NCI-H526 (cell line): ENCODE results near the gene RXRB.

Experiments
- DNase-seq, 2 experiments: peaks; one replicate each; lab custom pipeline; 2025; lab: John Stamatoyannopoulos, UW

Gene RXRB

DNA sequence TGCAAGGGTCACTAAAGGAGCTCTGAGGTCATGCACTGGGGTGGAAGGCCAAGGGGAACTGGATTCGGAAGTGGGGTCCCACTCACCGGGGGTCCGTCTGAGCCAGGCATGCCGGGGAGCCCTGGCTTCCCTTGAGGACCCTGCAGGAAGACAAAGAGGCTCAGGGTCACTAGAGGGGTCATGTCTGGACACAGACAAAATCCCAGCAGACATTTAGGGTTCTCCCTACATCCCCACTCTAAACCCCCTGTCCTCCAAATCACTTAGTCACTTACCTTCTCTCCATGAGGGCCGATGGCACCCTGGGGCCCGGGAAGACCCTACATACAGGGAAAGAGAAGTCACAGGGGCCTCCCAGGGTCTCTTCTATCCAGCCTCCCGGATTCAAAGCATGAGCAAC, 23.6 kb downstream of the RXRB start:
- no peak for DNase-seq

DNA sequence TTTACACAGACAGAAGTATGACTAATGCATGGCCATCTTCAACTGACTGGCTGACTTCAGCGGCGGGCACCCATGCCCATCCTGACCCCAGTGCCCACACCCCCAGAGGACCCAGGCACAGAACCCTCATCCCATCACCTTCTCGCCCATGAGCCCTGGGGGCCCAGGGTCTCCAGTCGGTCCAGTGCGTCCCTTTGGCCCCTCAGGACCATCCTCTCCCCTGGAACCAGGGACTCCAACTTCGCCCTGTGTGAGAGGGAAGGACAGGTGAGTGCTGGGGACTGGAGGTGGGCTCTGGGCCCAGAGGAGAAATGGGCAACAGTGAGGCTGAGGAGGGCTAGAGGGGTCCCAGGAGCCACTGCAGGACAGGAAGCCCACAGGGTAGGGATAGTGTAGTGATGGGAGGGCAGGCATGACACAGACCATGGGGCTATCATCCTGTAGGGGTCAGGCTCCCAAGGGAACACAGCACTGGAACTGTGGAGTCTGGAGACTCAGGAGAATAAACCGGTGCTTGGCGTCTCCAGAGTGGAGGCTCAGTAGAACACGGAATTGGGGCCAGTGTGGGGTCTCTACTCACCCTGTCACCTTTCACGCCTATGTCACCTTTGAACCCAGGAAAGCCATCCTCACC, 24.9 kb downstream of the RXRB start:
- DNase-seq, result peak in 1 of 2 experiments; percentile 27

DNA sequence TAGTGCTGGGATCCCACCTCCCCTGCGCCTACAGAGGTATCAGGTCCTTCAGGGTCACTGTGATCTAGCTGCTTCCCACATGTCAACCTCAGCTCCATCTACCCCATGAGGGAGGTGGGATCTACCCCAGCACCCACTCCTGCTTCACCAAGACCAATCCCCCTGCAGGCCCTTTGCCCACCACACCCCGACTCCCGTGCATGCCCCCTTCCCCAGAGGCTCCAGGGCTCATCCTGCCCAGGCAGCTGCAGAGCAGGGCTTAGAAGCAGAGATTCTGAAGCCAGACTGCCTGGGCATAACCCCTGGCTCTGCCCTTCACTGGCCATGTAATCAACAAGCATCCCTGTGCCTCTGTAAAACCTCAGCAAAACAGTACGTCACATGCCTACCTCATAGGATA, 25.7 kb downstream of the RXRB start:
- DNase-seq, result no peak

DNA sequence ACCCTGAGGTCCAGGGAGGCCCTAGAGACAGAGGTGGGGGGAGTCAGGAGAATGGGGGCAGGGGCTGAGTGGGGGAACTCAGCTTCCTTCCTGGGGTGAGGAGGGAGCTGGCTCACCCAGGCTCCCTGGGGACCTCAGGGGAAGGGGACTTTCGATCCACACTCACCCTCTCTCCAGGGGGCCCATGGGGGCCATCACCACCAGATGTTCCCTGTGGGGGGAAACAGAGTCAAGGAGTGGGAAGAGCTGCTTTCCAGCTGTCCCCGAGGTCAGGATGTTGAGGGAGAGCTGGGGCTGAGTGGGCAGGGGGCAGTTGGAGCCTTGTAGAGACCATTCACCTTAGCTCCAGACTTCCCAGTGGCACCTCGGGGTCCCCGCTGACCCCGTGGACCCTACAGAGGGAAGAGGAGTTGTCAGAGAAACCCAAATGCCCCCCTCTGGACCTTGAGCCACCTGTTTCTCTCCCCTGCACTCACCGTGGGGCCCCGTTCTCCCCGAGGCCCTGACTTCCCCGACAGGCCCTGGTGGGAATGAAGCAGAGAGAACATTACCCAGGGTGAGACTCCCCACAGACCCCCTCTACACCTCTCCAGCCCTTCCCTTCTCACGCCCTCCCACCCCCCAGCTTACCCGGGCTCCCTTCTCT, 26.8 kb downstream of the RXRB start:
- no peak for DNase-seq

DNA sequence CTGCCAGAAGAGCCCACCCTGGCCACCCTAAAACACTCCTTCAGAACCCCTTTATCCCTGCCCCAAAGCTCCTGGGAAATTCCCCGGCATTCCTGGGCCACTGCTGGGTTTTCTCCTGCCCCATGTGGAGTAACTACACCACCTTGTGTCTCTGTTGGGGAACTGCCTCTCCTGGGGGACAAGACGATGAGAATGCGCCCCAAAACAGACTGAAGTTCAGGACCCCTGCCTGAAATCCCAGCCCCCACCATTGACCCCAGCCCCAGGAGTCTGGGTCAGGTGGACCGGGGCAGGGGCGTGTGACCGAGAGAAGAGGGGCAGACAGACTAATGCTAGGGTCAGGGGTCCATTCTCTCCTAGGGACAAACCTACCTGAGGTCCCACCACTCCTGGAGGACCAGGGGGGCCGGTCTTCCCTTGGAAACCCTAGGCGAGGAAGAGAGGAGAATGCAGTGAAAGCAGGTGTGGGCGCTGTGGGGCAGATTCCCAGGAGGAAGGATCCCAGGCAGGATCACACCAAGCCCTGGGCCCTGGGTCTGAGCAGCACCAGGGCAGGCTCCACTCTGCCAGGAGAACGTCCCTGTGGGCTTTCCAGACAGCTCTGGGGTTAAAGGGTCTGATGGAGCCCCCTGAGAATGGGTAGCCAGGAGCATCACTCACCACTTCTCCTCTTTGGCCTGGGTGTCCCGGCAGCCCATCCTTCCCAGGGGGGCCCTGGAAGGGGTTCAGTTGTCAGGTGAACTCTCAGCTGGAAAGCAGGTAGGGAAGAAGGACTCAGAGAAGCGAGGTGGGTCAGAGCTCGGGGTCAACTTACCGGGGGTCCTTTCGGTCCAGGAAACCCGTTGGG, 27.6 kb downstream of the RXRB start:
- DNase-seq, result peak in 1 of 2 experiments; percentile 50

DNA sequence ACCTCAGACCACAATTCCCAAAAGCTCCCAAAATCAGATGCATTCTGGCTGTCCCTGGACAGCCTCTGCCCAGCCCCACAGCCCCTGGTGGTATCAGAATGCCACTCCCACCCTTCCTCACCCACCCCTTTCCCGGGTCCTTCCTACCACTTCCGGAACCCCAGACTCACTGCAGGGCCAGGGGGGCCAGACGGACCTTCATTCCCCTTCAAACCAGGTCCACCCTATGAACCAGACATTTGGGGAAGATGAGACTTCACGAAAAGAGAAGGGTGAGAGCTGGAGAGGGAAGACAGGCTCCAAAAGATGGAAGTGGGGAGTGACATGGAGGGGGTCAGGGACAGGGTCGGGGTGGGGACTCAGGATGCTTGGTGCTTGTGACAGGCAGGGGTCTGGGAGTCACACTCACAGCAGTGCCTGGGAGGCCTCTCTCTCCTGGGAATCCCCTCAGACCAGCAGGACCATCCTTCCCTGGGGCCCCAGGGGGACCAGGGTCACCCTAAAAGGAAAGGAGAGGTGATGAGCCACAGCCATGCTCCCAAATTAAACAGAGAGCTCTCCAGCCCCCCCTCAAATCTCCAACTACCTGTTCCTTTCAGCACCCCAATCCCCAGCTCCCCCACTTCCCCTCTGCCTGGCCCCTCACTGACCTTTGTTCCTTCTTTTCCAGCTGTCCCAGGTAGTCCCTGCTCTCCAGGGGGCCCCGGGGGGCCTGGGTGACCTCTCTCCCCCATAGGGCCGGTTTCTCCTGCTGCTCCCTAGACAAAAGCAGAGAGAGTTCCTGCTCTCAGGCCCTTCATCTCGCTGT, 28.4 kb downstream of the RXRB start:
- no peak for DNase-seq

DNA sequence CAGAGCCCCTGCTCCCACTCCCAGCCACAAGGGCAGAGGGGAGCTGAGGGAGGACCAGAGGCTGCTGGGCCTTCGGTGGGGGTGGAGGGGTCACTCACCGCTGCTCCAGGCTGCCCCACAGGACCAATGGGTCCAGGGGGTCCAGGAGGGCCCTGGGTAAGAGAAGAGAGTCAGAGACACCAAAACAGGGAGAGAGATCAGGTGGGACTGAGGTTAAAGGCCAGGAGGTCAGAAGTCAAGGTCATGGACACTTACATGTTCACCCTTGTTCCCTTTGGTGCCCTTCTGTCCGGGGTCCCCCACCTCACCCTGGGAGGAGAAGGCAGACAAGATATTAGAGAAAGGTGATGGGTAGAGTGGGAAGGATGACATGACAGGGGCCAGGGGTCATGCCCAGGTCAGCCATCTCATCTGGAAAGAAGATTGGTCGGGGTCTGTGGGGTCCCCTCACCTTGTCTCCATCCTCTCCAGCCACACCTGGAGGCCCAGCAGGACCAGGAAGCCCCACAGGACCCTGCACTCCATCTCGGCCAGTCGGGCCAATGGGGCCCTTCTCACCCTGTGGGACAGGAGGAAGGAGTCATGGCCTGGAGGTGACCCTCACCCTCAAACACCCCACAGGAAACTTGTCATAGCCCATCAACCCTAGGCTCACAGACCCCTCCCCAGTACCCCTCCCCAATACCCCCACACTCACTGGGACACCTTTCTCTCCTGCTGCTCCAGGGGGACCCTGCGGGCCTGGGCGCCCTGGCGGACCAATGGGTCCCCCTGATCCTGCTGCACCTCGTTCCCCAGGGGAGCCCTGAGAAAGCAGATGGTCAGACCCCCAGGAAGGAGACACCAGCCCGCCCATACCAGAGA, 29.2 kb downstream of the RXRB start:
- DNase-seq, result no peak

DNA sequence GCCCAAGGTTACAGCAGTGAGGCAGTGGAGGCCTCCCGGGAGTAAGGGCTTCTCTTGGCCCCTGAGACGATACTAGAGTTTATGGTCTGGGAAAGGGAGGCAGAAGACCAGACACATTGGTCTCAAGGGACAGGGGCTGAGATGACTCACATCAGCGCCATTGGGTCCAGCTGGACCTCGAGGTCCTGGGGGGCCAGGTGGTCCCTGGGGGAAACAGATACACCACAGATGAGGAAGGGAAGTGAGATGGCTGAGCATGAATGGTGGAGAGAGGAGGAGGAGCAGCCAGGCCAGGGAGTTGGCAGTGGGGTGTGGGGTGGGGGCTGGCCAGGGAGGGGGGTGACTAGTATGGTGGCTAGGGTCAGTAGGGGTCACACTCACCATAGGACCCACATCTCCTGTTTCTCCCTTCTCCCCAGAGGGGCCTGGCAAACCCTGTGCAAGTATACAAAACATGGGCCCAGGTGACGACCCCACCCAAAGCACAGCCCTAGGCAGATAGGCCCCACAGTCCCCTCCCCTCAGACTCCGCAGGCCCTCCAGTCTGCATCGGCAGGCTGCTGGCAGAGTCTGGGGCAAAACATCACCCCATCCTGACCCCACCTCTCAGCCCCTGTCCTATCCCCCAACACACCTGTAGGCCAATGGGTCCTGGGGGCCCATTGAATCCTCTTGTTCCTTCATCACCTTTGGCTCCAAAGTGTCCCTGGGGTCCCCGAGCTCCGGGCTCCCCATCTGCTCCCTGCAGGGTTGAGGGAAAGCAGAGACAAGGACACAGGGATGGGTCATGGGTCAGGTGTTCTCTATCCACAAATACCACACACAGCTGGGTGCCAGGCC, 30.1 kb downstream of the RXRB start:
- no peak for DNase-seq

DNA sequence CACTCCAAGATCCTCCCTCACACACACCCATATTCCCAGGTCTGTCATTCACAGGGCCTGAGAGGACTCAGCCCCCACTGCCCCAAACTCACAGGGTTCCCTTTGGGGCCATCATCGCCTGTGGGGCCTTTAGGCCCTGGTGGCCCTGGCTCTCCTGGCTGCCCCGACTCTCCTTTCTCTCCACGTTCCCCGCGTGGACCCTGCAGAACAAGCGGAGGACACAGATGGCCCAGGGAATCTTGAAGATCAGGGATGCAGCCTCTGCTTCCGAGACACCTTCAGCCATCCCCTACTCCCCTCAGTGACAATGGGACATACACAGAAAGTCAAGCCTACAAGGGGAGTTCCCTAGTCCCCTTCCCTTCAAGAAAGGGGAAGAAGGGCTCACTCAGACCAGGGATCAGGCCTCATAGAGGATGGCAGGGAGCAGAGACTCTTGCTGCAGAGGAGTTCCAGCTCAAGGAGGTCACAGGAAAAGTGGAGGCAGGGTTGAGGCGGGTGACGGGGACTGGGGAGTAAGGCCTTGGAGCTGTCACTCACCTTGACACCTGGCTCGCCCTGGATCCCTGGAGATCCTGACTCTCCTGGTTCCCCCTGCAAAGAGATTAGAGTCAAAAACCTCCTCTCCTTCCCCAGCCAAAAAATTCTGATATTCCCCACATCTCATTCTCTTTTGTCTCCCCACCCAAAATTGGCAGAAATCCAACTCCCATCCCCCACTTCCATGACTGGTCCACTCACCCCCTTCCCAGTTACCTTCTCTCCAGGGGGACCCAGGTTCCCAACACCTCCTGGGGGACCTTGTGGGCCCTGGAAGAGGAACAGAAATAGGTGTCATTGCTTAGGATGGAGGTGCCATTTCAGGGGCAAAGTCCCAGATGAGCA, 30.9 kb downstream of the RXRB start:
- no peak for DNase-seq

DNA sequence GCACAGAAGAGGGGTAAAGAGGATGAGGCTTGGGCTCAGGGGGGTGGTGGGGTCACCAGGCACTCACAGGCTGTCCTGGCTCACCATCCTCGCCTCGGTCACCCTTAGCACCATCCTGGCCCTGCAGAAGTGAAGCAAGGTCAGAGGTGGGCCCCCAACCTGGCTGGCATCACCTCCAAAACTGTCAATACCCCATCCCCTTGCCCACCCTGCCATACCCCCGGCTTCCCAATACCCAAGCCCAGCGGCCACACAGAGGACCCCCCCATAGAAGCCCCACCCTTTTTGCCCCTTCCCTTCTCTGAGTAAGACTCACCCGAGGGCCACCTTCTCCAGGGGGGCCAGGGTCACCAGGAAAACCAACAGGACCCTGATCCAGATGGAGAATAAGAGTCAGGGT, 31.8 kb downstream of the RXRB start:
- DNase-seq, result no peak

DNA sequence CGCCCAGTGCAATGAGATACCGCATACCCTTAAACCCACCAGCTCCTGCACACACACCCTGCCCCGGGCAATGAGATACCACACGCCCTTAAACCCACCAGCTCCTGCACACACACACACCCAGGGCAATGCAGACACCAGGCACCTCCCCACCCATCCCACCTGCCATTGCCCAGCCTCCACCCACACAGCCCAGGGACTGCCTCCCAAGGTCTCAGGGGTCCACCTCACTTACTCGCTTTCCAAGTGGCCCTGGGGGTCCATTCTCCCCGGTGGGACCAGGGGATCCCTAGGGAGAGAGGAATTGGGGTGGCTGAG, 32.2 kb downstream of the RXRB start:
- DNase-seq, result no peak

DNA sequence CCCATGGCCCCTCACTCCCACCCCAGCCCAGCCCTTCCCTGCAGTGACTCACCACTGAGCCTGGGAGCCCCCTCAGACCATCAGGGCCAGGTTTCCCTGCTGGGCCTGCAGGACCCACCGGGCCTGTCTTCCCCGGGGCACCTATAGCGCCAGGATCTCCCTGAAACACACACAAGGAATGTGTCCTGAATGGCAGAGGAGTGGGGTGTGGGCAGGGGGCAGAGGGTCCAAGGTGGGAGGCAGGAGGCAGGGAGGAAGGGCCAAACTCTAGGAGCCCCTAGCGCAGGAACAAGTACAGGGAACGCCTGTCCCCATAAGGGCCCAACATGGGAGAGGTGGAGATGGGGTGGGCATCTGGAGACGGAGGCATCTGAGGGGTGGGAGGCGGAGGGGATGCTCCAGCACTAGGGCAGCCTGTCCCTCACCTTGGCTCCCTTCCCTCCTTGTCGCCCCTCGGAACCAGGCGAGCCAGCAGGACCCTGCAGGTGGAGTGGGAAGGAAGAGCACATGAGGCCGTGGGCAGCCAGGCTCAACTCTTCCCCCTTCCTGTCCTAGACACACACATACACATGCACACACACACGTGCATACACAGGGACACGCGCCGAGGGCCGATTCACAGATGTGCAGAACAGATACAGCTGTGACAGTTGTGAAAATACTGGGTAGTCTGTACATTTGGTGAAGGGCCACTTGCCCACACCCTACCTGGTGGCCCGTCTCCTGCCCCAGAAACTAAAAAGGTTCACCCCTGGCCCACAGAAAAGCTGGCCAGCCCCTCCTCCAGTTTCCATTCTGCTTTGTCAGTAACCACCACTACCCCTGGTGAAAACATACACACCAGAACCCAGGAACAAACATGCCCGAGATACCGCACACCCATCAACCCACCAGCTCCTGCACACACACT, 32.8 kb downstream of the RXRB start:
- DNase-seq, result no peak

DNA sequence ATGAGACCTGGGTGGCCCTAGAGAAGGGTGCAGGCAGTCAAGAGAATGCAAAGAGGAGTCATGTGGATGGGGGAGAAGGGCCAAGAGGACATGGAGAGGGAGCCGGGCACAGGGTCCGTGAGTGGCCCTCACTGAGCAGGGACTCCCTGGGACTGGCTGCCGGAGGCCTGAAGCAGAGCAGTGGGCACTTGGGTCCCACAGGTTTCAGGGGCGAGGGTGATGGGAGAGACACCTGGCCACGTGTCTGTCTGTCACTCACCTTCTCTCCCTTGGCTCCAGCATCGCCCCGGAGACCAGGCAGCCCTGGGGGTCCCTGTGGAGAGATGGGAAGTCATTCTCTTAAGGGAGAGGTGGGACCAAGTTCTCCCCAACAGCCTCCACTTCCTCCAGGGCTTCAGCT, 33.7 kb downstream of the RXRB start:
- DNase-seq, result no peak

DNA sequence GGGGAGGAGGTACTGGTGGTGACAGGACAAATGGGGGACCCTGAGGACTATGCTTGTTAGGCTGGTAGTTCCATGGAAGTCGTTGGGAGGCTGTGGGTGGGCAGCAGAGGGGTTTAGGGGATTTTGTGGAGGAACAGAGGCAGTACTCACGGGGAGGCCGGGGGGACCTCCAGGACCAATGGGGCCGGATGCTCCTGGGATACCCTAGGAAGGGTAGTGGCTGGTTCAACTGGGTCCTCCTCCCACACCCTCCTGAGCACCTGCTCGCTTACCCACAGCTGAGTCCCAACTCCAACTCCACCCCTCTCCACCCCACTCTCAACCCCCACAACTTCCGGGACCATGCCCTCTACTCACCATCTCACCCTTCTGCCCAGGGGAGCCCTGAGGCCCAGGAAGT, 34.1 kb downstream of the RXRB start:
- no peak for DNase-seq

DNA sequence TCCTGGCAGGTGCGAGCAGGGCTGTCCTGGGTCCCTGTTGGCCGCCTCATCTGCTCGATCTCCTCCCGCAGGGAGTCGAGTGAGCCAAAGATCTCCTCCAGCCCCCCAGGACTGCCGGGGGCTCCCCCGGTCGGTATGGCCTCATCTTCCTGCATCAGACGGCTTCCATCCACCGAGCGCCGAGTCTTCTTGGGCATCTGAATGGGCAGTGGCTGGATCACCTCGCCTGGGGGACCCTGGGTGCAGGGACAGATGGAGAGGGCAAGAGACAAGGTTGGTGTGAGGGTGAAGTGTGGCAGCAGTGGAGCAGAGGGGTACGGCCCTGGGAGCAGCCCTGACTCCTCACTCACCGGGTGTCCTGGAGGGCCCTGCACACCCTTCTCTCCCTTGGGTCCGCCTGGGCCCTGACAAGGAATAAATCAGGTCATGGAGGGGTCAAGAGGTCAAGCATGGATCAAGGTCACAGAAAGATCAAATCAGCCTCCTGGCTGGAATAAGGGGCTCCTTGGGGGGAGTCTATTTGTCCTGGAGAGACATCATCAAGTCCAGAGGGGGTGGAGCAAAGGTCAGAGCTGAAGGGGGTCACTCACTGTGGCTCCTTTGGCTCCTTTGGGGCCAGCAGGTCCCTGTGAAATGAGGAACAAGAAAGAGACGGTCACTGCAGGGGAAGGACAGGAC, 34.7 kb downstream of the RXRB start:
- no peak for DNase-seq

DNA sequence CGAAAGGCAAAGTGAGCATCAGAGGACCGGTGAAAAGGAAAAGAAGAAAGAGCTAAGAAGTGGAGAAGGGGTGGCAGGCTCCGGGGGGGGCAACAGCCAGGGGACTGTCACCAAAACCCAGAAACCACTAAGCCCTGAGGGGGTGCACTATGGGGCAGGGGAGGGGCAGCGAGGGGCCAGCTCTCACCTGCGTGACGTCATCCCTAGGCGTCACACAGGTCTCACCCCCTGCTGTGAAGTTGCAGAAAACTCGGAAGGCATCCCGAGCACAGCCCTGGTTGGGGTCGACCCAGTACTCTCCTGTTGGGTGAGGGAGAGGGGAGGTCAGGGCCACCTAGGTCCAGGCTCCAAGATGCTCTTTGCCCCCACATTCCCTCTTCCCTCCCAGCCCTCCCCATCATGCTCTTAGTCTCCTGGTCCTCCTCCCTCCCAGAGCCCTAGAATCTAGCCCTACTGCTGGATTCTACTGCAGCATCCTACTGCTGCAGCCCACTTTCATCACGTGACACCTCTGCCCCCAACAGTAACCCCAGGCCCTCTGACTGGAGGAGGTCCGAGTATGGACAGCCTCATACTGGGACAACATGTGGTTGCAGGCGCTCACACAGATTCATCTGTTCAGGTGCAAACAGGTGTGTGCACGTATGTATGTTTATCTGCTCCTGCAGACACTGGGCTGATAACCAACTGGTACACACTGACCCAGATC, 35.6 kb downstream of the RXRB start:
- no peak for DNase-seq

DNA sequence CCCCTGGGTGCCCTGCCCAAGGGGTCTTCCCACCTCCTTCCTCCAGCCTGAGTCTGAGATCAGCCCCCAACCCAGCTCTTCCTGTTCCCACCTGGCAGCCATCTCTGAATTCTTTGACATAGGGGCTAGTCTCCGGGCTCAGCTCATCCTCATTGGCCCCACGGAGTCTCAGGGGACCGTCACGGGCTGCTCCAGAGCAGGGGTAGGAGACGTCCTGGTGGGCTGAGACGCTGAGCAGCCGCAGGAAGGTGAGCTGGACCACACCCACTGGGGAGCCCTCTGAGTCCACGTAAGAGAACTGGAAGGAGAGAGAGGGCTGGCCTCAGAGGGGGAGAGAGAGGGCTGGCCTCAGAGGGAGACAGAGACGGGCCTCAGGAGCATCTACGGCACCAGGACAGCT, 36.3 kb downstream of the RXRB start:
- DNase-seq, result no peak
